OCI-LY1 (cell line): ENCODE data around the gene IL18BP.

Experiments
- H2AFZ ChIP-seq: fragments of 200-600 bp; sonication (generic), shearing (Covaris generic); 2 replicates; pipeline ENCODE4 v1.6.0; 2014; ENCODE audit warnings: antibody characterized with exemption, mild to moderate bottlenecking, low read length
- H3F3A ChIP-seq: fragments of 200-600 bp; sonication (generic), shearing (Covaris generic); 2 replicates; pipeline ENCODE4 v1.6.0; 2014; ENCODE audit warnings: mild to moderate bottlenecking, antibody characterized with exemption, low read length, moderate library complexity; ENCODE audit not compliant: insufficient read depth
- H3K27ac ChIP-seq: fragments of 200-600 bp; sonication (generic); 2 replicates; pipeline ENCODE4 v1.5.1; 2014; ENCODE audit warnings: low read length, mixed run types, mild to moderate bottlenecking, low read depth; ENCODE audit not compliant: poor library complexity, severe bottlenecking
- H3K27me3 ChIP-seq: fragments of 200-600 bp; sonication (generic); 2 replicates; pipeline ENCODE4 v1.6.0; 2014; ENCODE audit warnings: antibody characterized with exemption, mild to moderate bottlenecking, low read length, moderate library complexity; ENCODE audit not compliant: insufficient read depth
- H3K36me3 ChIP-seq: fragments of 200-600 bp; sonication (generic); 2 replicates; pipeline ENCODE4 v1.6.1; 2014; ENCODE audit warnings: mild to moderate bottlenecking, antibody characterized with exemption, low read length, moderate library complexity, mixed read lengths; ENCODE audit not compliant: insufficient read depth
- H3K4me1 ChIP-seq: fragments of 200-600 bp; sonication (generic); 2 replicates; pipeline ENCODE4 v1.5.1; 2014; ENCODE audit warnings: mild to moderate bottlenecking, low read length, moderate library complexity; ENCODE audit not compliant: insufficient read depth, severe bottlenecking
- H3K4me2 ChIP-seq: fragments of 200-600 bp; sonication (generic), shearing (Covaris generic); 2 replicates; pipeline ENCODE4 v1.6.1; 2014; ENCODE audit warnings: low read length
- H3K4me3 ChIP-seq: fragments of 200-600 bp; sonication (generic); 2 replicates; pipeline ENCODE4 v1.5.1; 2014; ENCODE audit warnings: low read length, low read depth, mild to moderate bottlenecking, mixed read lengths; ENCODE audit not compliant: poor library complexity, severe bottlenecking
- H3K79me2 ChIP-seq: fragments of 200-600 bp; shearing (Covaris generic); 2 replicates; pipeline ENCODE4 v1.6.1; 2016; ENCODE audit warnings: mixed run types, low read length, mixed read lengths; ENCODE audit not compliant: insufficient read depth
- H3K9ac ChIP-seq: fragments of 200-600 bp; sonication (generic), shearing (Covaris generic); 2 replicates; pipeline ENCODE4 v1.6.1; 2014; ENCODE audit warnings: mild to moderate bottlenecking, low read length, mixed read lengths
- H3K9me2 ChIP-seq: fragments of 200-600 bp; sonication (generic), shearing (Covaris generic); 2 replicates; pipeline ENCODE4 v1.6.1; 2014; ENCODE audit warnings: low read depth, mild to moderate bottlenecking, low read length, mixed read lengths
- H3K9me3 ChIP-seq: fragments of 200-600 bp; shearing (Covaris generic); 2 replicates; pipeline ENCODE4 v1.6.1; 2014; ENCODE audit warnings: low read length, mixed read lengths
- H4K20me1 ChIP-seq: fragments of 200-600 bp; sonication (generic), shearing (Covaris generic); 2 replicates; pipeline ENCODE4 v1.6.0; 2016; ENCODE audit warnings: mild to moderate bottlenecking, low read length; ENCODE audit not compliant: insufficient read depth
- CTCF ChIP-seq: fragments of 200-600 bp; sonication (generic), shearing (Covaris generic); IDR thresholded peaks from 2 replicates; pipeline ENCODE4 v1.5.1; 2017; ENCODE audit warnings: mild to moderate bottlenecking, antibody characterized with exemption, low read length, moderate library complexity, mixed read lengths
- EZH2 ChIP-seq: fragments of 200-600 bp; sonication (generic), shearing (Covaris generic); IDR thresholded peaks from 2 replicates; pipeline ENCODE4 v1.8.0; 2017; ENCODE audit warnings: borderline replicate concordance, mixed run types, mild to moderate bottlenecking, antibody characterized with exemption, low read length, moderate library complexity, mixed read lengths

The IL18BP gene

GRCh38 chr11:71992136-71992730 lies 6.5 kb upstream of the IL18BP start:
- H3K27ac ChIP-seq = no peak overlapping the region
- H3K9me2 ChIP-seq = no peaks in the 10 kb centered on the region
- no peak overlapping the region for H2AFZ ChIP-seq
- no peaks in the 10 kb centered on the region for H3K9me3 ChIP-seq
- no peak overlapping the region for H3K9ac ChIP-seq
- TF ChIP-seq CTCF (no peak), EZH2 (no peak)
- no peaks in the 10 kb centered on the region for H3F3A ChIP-seq
- H4K20me1 ChIP-seq = no peaks in the 10 kb centered on the region
- no peaks in the 10 kb centered on the region for H3K79me2 ChIP-seq
- H3K4me2 ChIP-seq = no peak overlapping the region
- H3K36me3 ChIP-seq = peaks cover 25% of the 10 kb centered on the region; the same call in 1 of the 2 replicates
- no peaks in the 10 kb centered on the region for H3K27me3 ChIP-seq
- H3K4me1 ChIP-seq = peaks cover 4% of the 10 kb centered on the region
- no peak overlapping the region for H3K4me3 ChIP-seq

- Histone ChIP-seq H3K9me2 (no peaks in the 10 kb centered on the region), H3F3A (no peaks in the 10 kb centered on the region), H3K9ac (no peak overlapping the region), H3K27ac (no peak overlapping the region), H3K4me1 (peaks cover 18% of the 10 kb centered on the region), H3K27me3 (no peaks in the 10 kb centered on the region), H2AFZ (no peak overlapping the region), H3K36me3 (peaks cover 16% of the 10 kb centered on the region; the same call in 1 of the 2 replicates), H4K20me1 (no peaks in the 10 kb centered on the region), H3K79me2 (no peaks in the 10 kb centered on the region), H3K4me2 (no peak overlapping the region), H3K4me3 (no peak overlapping the region), H3K9me3 (no peaks in the 10 kb centered on the region)
- TF ChIP-seq EZH2 (no peak), CTCF (no peak)
Measured at GRCh38 chr11:71994786-71995185, 3.9 kb upstream of the IL18BP start.

- Histone ChIP-seq H3F3A (no peaks in the 10 kb centered on the region), H3K4me2 (no peak overlapping the region), H3K9me2 (no peaks in the 10 kb centered on the region), H3K4me1 (peaks cover 18% of the 10 kb centered on the region), H3K36me3 (peaks cover 8% of the 10 kb centered on the region; the same call in 1 of the 2 replicates), H3K27me3 (no peaks in the 10 kb centered on the region), H3K9me3 (no peaks in the 10 kb centered on the region), H3K4me3 (no peak overlapping the region), H2AFZ (no peak overlapping the region), H3K27ac (no peak overlapping the region), H3K9ac (no peak overlapping the region), H3K79me2 (no peaks in the 10 kb centered on the region), H4K20me1 (no peaks in the 10 kb centered on the region)
- no peak for TF ChIP-seq EZH2
Measured at GRCh38 chr11:71995726-71996291, 2.9 kb upstream of the IL18BP start.

GRCh38 chr11:71996517-71996916 lies 2.2 kb upstream of the IL18BP start:
- Histone ChIP-seq H3K79me2 (no peaks in the 10 kb centered on the region), H3K36me3 (peaks cover 10% of the 10 kb centered on the region; the same call in 1 of the 2 replicates), H3K27ac (no peak overlapping the region), H3K27me3 (no peaks in the 10 kb centered on the region), H3K4me2 (no peak overlapping the region), H3K9me2 (no peaks in the 10 kb centered on the region), H3K4me3 (no peak overlapping the region), H3K9ac (no peak overlapping the region), H3K9me3 (no peaks in the 10 kb centered on the region), H2AFZ (no peak overlapping the region), H3K4me1 (peaks cover 18% of the 10 kb centered on the region), H4K20me1 (no peaks in the 10 kb centered on the region), H3F3A (no peaks in the 10 kb centered on the region)
- no peak for TF ChIP-seq EZH2
- no peak for TF ChIP-seq CTCF
